Measurements from ENCODE around the gene RAB44. TPM values are rescaled to one million over a fixed set of nuclear protein-coding genes. Genes with fewer than 3 reads are reported as not detected.
A peak's percentile ranks its signal among the peaks of the same experiment; 100 is the strongest.

RAB44 gene
- total RNA-seq, 1 donor from 2014 or later = 0.20 TPM

DNA sequence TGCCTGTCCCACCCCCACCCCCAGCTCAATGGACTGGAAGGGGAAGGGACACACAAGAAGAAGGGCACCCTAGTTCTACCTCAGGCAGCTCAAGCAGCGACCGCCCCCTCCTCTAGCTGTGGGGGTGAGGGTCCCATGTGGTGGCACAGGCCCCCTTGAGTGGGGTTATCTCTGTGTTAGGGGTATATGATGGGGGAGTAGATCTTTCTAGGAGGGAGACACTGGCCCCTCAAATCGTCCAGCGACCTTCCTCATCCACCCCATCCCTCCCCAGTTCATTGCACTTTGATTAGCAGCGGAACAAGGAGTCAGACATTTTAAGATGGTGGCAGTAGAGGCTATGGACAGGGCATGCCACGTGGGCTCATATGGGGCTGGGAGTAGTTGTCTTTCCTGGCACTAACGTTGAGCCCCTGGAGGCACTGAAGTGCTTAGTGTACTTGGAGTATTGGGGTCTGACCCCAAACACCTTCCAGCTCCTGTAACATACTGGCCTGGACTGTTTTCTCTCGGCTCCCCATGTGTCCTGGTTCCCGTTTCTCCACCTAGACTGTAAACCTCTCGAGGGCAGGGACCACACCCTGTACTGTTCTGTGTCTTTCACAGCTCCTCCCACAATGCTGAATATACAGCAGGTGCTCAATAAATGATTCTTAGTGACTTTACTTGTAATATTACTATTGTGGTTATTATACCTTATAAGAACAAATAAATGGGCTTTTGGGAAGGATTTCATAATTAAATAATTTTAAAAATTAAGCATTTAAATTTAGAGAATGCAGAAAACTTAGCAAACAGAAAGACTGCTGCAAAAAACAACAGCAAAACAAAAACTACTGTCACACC, 10.7 kb upstream of the RAB44 start:
- no peak for ATAC-seq (ENCODE audit: low read depth)
- Mint-ChIP-seq H3K4me3 (no peak overlapping the region), H3K9me3 (no peaks in the 10 kb centered on the region), H3K27ac (peak overlapping the region; percentile 74), H3K36me3 (ENCODE audit: low read depth) (peaks cover 57% of the 10 kb centered on the region), H3K27me3 (no peaks in the 10 kb centered on the region), H3K4me1 (peaks cover 91% of the 10 kb centered on the region)
- ChIA-PET POLR2A (interaction anchor here (0.7 kb wide), 1 partner anchor 72 kb away, joined by 3 read pairs; no protein-coding TSS in a partner anchor), CTCF (interaction anchor here (1.4 to 2.3 kb wide), 2 partner anchors 70 to 72 kb away, joined by 4 to 11 read pairs; no protein-coding TSS in a partner anchor)
- intact Hi-C loops (cut with micrococcal nuclease) = no loop called here
- DNase-seq = no peak
- TF ChIP-seq, protein P1, sequence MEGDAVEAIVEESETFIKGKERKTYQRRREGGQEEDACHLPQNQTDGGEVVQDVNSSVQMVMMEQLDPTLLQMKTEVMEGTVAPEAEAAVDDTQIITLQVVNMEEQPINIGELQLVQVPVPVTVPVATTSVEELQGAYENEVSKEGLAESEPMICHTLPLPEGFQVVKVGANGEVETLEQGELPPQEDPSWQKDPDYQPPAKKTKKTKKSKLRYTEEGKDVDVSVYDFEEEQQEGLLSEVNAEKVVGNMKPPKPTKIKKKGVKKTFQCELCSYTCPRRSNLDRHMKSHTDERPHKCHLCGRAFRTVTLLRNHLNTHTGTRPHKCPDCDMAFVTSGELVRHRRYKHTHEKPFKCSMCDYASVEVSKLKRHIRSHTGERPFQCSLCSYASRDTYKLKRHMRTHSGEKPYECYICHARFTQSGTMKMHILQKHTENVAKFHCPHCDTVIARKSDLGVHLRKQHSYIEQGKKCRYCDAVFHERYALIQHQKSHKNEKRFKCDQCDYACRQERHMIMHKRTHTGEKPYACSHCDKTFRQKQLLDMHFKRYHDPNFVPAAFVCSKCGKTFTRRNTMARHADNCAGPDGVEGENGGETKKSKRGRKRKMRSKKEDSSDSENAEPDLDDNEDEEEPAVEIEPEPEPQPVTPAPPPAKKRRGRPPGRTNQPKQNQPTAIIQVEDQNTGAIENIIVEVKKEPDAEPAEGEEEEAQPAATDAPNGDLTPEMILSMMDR (IDR thresholded peaks at IDR 0.05) = no peak

DNA sequence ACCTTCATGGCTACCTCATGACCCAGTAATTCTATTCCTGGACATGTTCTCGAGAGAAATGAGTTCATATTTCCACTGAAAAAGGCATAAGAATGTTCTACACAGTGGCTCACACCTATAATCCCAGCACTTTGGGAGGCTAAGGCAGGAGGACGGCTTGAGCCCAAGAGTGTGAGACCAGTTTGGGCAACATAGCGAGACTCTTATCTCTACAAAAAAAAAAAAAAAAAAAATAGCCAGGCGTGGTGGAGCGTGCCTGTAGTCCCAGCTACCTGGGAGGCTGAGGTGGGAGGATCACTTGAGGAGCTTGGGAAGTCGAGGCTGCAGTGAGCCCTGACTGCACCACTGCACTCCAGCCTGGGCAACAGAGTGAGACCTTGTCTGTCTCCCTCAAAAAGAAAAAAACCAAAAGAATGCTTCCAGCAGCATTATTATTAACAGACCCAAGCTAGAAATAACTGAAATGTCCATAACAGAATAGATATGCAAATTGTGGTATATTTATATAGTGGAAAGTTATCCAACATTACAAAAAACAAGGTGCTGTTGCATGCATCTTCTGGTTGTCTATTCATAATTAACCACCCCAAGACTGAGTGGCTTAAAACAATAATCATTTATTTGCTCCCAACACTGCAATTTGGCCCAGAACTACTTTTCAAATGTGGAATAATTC, 9.4 kb upstream of the RAB44 start:
- TF ChIP-seq, protein P1 (IDR thresholded peaks at IDR 0.05) = no peak
- peak overlapping the region; percentile 46 for H3K27ac Mint-ChIP-seq
- ChIA-PET CTCF (interaction anchor here (1.5 to 2.3 kb wide), 2 partner anchors 64 to 71 kb away, joined by 3 to 11 read pairs; no protein-coding TSS in a partner anchor), POLR2A (interaction anchor here (0.6 to 8.1 kb wide), 4 partner anchors 7 to 344 kb away, joined by 3 to 88 read pairs (median 4); partner anchors contain the start of gene CDKN1A)
- ATAC-seq (ENCODE audit: low read depth) (no peak), DNase-seq (no peak)
- intact Hi-C loops (cut with micrococcal nuclease) = no loop called here
- H3K4me1 Mint-ChIP-seq = peaks cover 91% of the 10 kb centered on the region
- no peaks in the 10 kb centered on the region for H3K27me3 Mint-ChIP-seq
- no peak overlapping the region for H3K4me3 Mint-ChIP-seq
- no peaks in the 10 kb centered on the region for H3K9me3 Mint-ChIP-seq
- peaks cover 51% of the 10 kb centered on the region for H3K36me3 Mint-ChIP-seq (ENCODE audit: low read depth)

DNA sequence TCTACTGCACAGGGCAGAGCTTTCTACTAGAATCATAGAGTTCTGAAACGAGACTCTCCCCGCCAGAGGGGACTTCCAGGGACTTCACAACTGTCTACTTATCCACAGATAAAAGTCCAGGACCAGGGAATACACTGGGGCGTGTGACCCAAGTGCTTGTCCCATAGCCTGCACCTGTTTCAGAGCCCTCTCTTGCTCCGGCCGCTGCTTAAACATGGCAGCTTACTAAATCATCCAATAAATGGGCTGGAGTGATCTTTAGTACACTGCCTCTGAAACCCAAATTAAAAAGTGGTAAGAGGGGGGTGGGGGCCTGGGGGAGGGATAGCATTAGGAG, 8.9 kb upstream of the RAB44 start:
- CTCF ChIA-PET = interaction anchor here (1.5 to 2.3 kb wide), 2 partner anchors 65 to 70 kb away, joined by 3 to 11 read pairs; no protein-coding TSS in a partner anchor
- Mint-ChIP-seq H3K9me3 (no peaks in the 10 kb centered on the region), H3K27ac (peak overlapping the region; percentile 46), H3K36me3 (ENCODE audit: low read depth) (peaks cover 46% of the 10 kb centered on the region), H3K4me3 (no peak overlapping the region), H3K27me3 (no peaks in the 10 kb centered on the region), H3K4me1 (peaks cover 91% of the 10 kb centered on the region)
- POLR2A ChIA-PET = interaction anchor here (0.6 to 8.1 kb wide), 4 partner anchors 8 to 344 kb away, joined by 3 to 88 read pairs (median 4); partner anchors contain the start of gene CDKN1A
- ATAC-seq (ENCODE audit: low read depth) = no peak
- intact Hi-C loops (cut with micrococcal nuclease) = no loop called here
- TF ChIP-seq, protein P1 (IDR thresholded peaks at IDR 0.05) = no peak
- no peak for DNase-seq

DNA sequence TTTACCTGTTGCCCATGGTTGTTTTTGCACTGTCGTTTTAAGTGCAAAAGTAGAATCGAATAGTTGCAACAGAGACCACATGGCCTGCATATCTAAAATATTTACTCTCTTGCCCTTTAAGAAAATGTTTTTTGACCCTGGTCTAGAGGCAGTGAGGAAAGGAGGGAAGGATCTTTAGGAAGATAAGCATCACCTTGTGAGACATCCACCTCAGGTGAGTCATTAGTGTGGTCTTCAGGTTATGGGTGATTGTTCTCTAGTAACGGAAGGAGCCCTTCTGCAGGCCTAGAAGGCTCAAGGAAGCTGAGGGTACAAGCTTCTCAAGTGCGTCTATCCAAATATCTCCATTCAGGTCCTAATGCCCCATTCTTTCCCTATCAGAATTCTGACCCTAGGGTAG, 6.6 kb upstream of the RAB44 start:
- H3K27ac Mint-ChIP-seq = peak overlapping the region; percentile 93
- H3K27me3 Mint-ChIP-seq = no peaks in the 10 kb centered on the region
- POLR2A ChIA-PET = interaction anchor here (1.0 to 8.1 kb wide), 3 partner anchors 10 to 64 kb away, joined by 3 to 88 read pairs (median 3); partner anchors contain the start of gene CDKN1A
- H3K4me3 Mint-ChIP-seq = no peak overlapping the region
- H3K36me3 Mint-ChIP-seq (ENCODE audit: low read depth) = peaks cover 24% of the 10 kb centered on the region
- no peak for DNase-seq
- no peak for ATAC-seq (ENCODE audit: low read depth)
- TF ChIP-seq, protein P1 (IDR thresholded peaks at IDR 0.05) = no peak
- H3K9me3 Mint-ChIP-seq = peaks cover 3% of the 10 kb centered on the region
- peaks cover 84% of the 10 kb centered on the region for H3K4me1 Mint-ChIP-seq
- intact Hi-C loops (cut with micrococcal nuclease) = no loop called here
- CTCF ChIA-PET = interaction anchor here (1.3 to 2.2 kb wide), 2 partner anchors 25 to 68 kb away, joined by 3 to 11 read pairs; no protein-coding TSS in a partner anchor

Measured in activated B cell treated with CpG ODN at 0.5 μM for 24 hours (primary cell).